Astrocyte (in vitro differentiated cells and primary cell): ENCODE data around the gene SCTR. TPM values are rescaled to one million over a fixed set of nuclear protein-coding genes. Genes with fewer than 3 reads are reported as not detected.

ENCODE experiments used
- DNase-seq: peaks from one replicate; pipeline ENCODE4 v3.0.0-alpha.2; 2010; ENCODE audit warnings: low read depth
- FAIRE-seq: peaks from 2 replicates; lab custom pipeline; 2011; peaks lifted over from hg19 to GRCh38; lab: Jason Lieb, UNC
- H2AFZ ChIP-seq: 2 replicates; pipeline ENCODE4 v1.6.0; 2012; ENCODE audit warnings: low read depth, low read length, inconsistent platforms
- H3K27ac ChIP-seq: 2 replicates; pipeline ENCODE4 v1.5.1; 2011; ENCODE audit warnings: low read depth, low read length, inconsistent platforms
- H3K27me3 ChIP-seq: 2 replicates; pipeline ENCODE4 v1.6.0; 2011; ENCODE audit warnings: low read length, inconsistent platforms; ENCODE audit not compliant: insufficient read depth
- H3K36me3 ChIP-seq: 2 replicates; pipeline ENCODE4 v1.5.1; 2011; ENCODE audit warnings: low read length, inconsistent platforms; ENCODE audit not compliant: insufficient read depth
- H3K4me1 ChIP-seq: 2 replicates; pipeline ENCODE4 v1.5.1; 2011; ENCODE audit warnings: low read length, inconsistent platforms; ENCODE audit not compliant: insufficient read depth
- H3K4me2 ChIP-seq: 2 replicates; pipeline ENCODE4 v1.6.0; 2012; ENCODE audit warnings: low read length, inconsistent platforms
- H3K4me3 ChIP-seq: 2 replicates; pipeline ENCODE4 v1.5.1; 2011; ENCODE audit warnings: low read depth, mild to moderate bottlenecking, low read length, inconsistent platforms; ENCODE audit not compliant: insufficient read depth
- H3K79me2 ChIP-seq: 2 replicates; pipeline ENCODE4 v1.6.0; 2012; ENCODE audit warnings: mild to moderate bottlenecking, low read length, inconsistent platforms; ENCODE audit not compliant: insufficient read depth
- H3K9ac ChIP-seq: 2 replicates; pipeline ENCODE4 v1.6.0; 2012; ENCODE audit warnings: mild to moderate bottlenecking, low read length, inconsistent platforms
- H3K9me3 ChIP-seq: 2 replicates; pipeline ENCODE4 v1.5.1; 2012; ENCODE audit warnings: low read depth, mild to moderate bottlenecking, low read length, inconsistent platforms; ENCODE audit not compliant: insufficient read depth
- H4K20me1 ChIP-seq: 2 replicates; pipeline ENCODE4 v1.6.0; 2012; ENCODE audit warnings: low read length, inconsistent platforms; ENCODE audit not compliant: insufficient read depth
- H3K27ac Mint-ChIP-seq: one replicate; pipeline ENCODE4 v1.8.0; 2021; ENCODE audit warnings: mild to moderate bottlenecking, mixed read lengths; ENCODE audit not compliant: unreplicated experiment
- H3K27me3 Mint-ChIP-seq: one replicate; pipeline ENCODE4 v1.8.0; 2021; ENCODE audit warnings: low read depth, mixed read lengths; ENCODE audit not compliant: unreplicated experiment
- H3K36me3 Mint-ChIP-seq: one replicate; pipeline ENCODE4 v1.8.0; 2021; ENCODE audit warnings: low read depth, mixed read lengths; ENCODE audit not compliant: unreplicated experiment
- H3K4me1 Mint-ChIP-seq: one replicate; pipeline ENCODE4 v1.8.0; 2021; ENCODE audit warnings: low read depth, mixed read lengths; ENCODE audit not compliant: unreplicated experiment
- H3K4me3 Mint-ChIP-seq: one replicate; pipeline ENCODE4 v1.8.0; 2021; ENCODE audit warnings: mild to moderate bottlenecking, moderate library complexity, mixed read lengths; ENCODE audit not compliant: unreplicated experiment
- H3K9me3 Mint-ChIP-seq: one replicate; pipeline ENCODE4 v1.8.0; 2021; ENCODE audit warnings: mild to moderate bottlenecking, mixed read lengths; ENCODE audit not compliant: unreplicated experiment
- CTCF ChIP-seq: IDR thresholded peaks from 2 replicates; pipeline ENCODE4 v1.5.1; 2011; ENCODE audit warnings: low read depth, mild to moderate bottlenecking, inconsistent platforms, low read length, moderate library complexity; ENCODE audit not compliant: insufficient read depth
- EZH2 ChIP-seq: IDR thresholded peaks from 2 replicates; pipeline ENCODE4 v1.6.1; 2012; ENCODE audit warnings: mild to moderate bottlenecking, low read length, inconsistent platforms; ENCODE audit not compliant: insufficient read depth
- total RNA-seq: library from RNA; stranded (reverse); gene quantifications from 2 replicates; pipeline ENCODE4 v1.2.1, GENCODE V29; 2021

SCTR gene
- total RNA-seq, 1 donor from 2014 or later: not detected

- H3K27ac ChIP-seq: no peak overlapping the region
- H3K27me3 Mint-ChIP-seq: peaks cover 37% of the 10 kb centered on the region
Measured at GRCh38 chr2:119480718-119481142, 43.6 kb downstream of the SCTR start.

DNA sequence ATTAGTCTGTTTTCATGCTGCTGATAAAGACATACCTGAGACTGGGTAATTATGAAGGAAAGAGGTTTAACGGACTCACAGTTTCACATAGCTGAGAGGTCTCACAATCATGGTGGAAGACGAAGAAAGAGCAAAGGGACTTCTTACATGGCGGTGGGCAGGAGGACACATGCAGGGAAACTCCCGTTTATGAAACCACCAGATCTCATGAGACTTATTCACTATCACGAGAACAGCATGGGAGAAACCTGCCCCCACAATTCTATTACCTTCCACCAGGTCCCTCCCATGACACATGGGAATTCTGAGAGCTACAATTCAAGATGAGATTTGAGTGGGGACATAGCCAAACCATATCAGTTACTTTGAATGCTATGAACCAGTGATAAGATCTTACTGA is 44.1 kb downstream of the SCTR start:
- Mint-ChIP-seq H3K4me3 (no peak overlapping the region), H3K4me1 (peaks cover 10% of the 10 kb centered on the region), H3K36me3 (no peaks in the 10 kb centered on the region), H3K27me3 (peaks cover 37% of the 10 kb centered on the region), H3K9me3 (no peaks in the 10 kb centered on the region), H3K27ac (no peak overlapping the region)
- Histone ChIP-seq H3K4me1 (peaks cover 3% of the 10 kb centered on the region), H3K27me3 (peaks cover 5% of the 10 kb centered on the region), H3K27ac (no peak overlapping the region), H3K9ac (no peak overlapping the region), H3K4me3 (no peak overlapping the region), H3K4me2 (no peak overlapping the region), H4K20me1 (no peaks in the 10 kb centered on the region), H3K36me3 (no peaks in the 10 kb centered on the region), H2AFZ (no peak overlapping the region), H3K9me3 (no peaks in the 10 kb centered on the region), H3K79me2 (no peaks in the 10 kb centered on the region)
- DNase-seq (no peak), FAIRE-seq (no peak)
- TF ChIP-seq EZH2 (no peak), CTCF (no peak)

More at GRCh38 chr2:119480718-119481142, 43.6 kb downstream of the SCTR start:
- H3K4me3 Mint-ChIP-seq: no peak overlapping the region
- no peaks in the 10 kb centered on the region for H3K79me2 ChIP-seq
- H3K9me3 Mint-ChIP-seq: no peaks in the 10 kb centered on the region
- no peak for FAIRE-seq
- H4K20me1 ChIP-seq: no peaks in the 10 kb centered on the region
- no peaks in the 10 kb centered on the region for H3K36me3 Mint-ChIP-seq
- H3K4me3 ChIP-seq: no peak overlapping the region
- H3K4me1 ChIP-seq: peaks cover 3% of the 10 kb centered on the region
- peaks cover 12% of the 10 kb centered on the region for H3K4me1 Mint-ChIP-seq
- H3K4me2 ChIP-seq: no peak overlapping the region
- H3K36me3 ChIP-seq: no peaks in the 10 kb centered on the region
- H3K9me3 ChIP-seq: no peaks in the 10 kb centered on the region
- H3K27ac Mint-ChIP-seq: no peak overlapping the region
- peaks cover 5% of the 10 kb centered on the region for H3K27me3 ChIP-seq
- TF ChIP-seq EZH2 (no peak), CTCF (no peak)
- H2AFZ ChIP-seq: no peak overlapping the region
- no peak for DNase-seq
- no peak overlapping the region for H3K9ac ChIP-seq

DNA sequence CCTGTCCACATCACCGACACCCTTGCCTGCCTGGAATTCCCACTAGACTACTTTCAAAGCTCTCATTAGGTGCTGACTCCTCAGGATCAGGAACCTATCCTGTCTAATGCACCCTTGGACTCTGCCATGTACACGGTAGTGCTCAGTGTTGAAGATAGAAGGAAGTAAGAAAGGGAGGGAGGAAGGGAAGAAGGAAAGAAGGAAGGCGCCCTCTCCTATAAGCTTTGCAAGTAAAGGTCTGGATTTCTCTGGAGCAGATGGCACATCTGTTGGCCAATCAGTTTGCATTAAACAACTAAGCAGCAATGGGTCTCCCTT is 45.3 kb downstream of the SCTR start:
- no peaks in the 10 kb centered on the region for H3K9me3 Mint-ChIP-seq
- no peak overlapping the region for H2AFZ ChIP-seq
- peaks cover 5% of the 10 kb centered on the region for H3K27me3 ChIP-seq
- no peak overlapping the region for H3K4me3 ChIP-seq
- peaks cover under 1% of the 10 kb centered on the region for H3K4me1 Mint-ChIP-seq
- no peaks in the 10 kb centered on the region for H3K79me2 ChIP-seq
- H3K27ac Mint-ChIP-seq: no peak overlapping the region
- FAIRE-seq (no peak), DNase-seq (no peak)
- H3K9ac ChIP-seq: no peak overlapping the region
- H3K36me3 ChIP-seq: no peaks in the 10 kb centered on the region
- no peaks in the 10 kb centered on the region for H3K9me3 ChIP-seq
- H3K36me3 Mint-ChIP-seq: no peaks in the 10 kb centered on the region
- no peaks in the 10 kb centered on the region for H4K20me1 ChIP-seq
- H3K27me3 Mint-ChIP-seq: peaks cover 44% of the 10 kb centered on the region
- peaks cover 3% of the 10 kb centered on the region for H3K4me1 ChIP-seq
- H3K27ac ChIP-seq: no peak overlapping the region
- no peak overlapping the region for H3K4me3 Mint-ChIP-seq
- TF ChIP-seq CTCF (no peak), EZH2 (no peak)
- H3K4me2 ChIP-seq: no peak overlapping the region
